GM20000 (cell line): ENCODE data around the gene CEP350.
"Not testable (repeated sequence)": the region's sequence is repeated elsewhere in the genome, so short reads cannot be mapped to it uniquely, and the experiment has no call there.

Experiments
- DNase-seq: peaks from one replicate; pipeline ENCODE4 v3.0.0; 2012; ENCODE audit warnings: low spot score
- CTCF ChIP-seq: IDR thresholded peaks from 2 replicates; pipeline ENCODE4 v1.5.1; 2012; ENCODE audit warnings: mild to moderate bottlenecking, control low read depth; ENCODE audit errors: extremely low read depth, missing control alignments

Gene CEP350

GRCh38 chr1:180002437-180002836 is 47.8 kb downstream of the CEP350 start:
- TF ChIP-seq CTCF, result no peak
- no peak for DNase-seq

DNA sequence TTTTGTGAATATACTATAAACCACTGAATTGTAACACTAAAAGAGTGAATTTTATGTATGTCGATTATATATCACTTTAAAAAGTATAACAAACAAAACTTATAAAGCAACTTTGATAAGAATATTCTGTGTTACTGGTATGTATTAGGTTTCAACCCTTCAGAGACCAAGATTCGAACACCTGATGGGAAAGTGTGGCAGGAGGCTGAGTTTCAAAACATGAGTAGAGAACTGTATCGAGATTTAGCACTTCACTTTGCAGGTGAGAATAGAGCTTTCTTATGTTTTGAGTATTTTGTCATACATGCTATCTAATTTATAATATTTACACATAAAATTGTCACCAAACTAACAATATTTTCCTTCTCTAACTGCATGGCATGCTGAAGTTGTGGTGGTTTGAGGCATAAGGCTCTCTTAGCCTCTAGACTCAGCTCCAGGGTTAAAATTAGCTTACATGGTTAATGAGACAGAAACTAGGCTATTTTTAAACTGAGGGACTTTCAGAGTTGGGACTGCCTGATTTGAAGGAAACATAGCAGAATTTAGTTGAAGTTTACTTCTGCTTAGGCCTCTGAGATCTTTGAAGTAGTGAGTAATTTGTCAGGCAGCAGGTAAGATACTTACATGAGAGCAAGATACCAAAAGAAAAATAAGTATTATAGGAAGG is 48.6 kb downstream of the CEP350 start:
- no peak for TF ChIP-seq CTCF
- peak; percentile 24 for DNase-seq

GRCh38 chr1:180006762-180007161 is 52.2 kb downstream of the CEP350 start:
- DNase-seq, result not testable (repeated sequence)

DNA sequence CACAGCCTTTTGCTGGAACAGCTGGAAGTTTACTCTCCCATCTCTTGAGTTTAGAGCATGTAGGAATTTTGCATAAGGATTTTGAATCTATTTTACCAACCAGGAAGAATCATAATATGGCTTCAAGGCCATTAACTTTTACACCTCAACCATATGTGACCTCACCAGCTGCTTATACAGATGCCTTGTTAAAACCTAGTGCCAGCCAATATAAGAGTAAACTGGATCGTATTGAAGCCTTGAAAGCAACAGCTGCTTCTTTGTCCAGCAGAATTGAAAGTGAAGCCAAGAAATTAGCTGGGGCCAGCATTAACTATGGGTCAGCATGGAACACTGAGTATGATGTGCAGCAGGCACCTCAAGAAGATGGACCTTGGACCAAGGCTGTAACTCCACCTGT is 65.4 kb downstream of the CEP350 start:
- no peak for DNase-seq
- TF ChIP-seq CTCF, result no peak

DNA sequence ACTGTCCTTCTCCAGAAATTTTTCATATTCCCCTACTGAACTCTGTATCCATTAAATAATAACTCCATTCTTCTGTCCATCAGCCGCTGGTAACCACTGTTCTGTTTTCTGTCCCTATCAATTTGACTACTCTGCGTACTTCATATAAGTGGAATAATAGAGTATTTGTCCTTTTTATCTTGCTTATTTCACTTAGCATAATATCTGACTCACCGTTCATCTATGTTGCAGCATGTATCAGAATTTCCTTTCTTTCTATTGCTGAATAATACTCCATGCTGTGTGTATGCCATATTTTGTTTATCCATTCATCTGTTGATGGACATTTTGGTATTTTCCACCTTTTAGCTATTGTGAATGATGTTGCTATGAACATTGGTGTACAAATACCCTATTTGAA is 71.9 kb downstream of the CEP350 start:
- no peak for TF ChIP-seq CTCF
- DNase-seq, result no peak

DNA sequence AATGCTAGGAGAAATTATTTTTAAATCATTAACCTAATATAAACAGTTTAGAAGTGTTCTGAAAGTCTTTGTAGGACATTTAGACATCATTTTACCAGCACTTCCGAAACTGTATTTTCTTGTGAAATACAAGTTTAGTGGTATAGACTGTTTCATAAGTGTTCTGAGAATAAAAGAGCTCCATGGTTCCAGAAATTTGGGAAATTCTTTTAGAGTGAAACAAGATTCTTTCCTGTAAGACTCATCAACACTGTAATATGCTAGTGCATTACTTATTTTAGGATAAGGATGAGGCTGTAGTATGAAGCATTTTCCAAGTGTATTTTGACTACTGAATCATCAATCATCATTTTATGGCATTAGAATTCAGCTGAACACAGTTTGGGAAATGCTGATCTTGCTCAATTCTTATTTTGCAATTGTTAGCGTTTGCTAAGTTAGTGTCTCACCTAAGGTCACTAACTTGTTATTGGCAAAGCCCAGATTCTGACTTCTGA is 73.4 kb downstream of the CEP350 start:
- no peak for DNase-seq

GRCh38 chr1:180028864-180029263 is 74.3 kb downstream of the CEP350 start:
- TF ChIP-seq CTCF, result no peak
- DNase-seq, result no peak

More for the DNA sequence above, 73.4 kb downstream of the CEP350 start:
- TF ChIP-seq CTCF, result no peak

DNA sequence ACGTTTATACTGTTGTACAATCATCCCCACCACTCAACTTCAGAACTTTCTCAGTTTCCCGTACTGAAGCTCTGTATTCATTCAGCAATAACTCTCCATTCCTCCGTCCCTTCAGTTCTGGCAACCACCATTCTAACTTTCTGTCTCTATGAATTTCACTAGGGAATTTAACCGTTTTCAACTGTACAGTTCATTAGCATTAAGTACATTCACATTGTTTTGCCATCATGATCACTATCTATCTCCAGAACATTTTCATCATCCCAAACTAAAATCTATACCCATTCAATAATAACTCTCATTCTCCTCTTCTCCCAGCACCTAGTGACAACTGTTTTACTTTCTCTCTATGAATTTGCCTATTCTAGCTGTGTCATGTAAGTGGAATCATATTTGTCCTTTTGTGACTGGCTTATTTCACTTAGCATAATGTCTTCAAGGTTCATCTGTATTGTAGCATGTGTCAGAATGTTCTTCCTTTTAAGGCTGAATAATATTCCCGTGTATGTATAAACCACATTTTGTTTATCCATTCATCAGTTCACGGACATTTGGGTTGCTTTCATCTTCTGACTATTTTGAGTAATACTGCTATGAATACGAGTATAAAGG is 75.0 kb downstream of the CEP350 start:
- TF ChIP-seq CTCF, result no peak
- no peak for DNase-seq
